Measurements from ENCODE around the gene RPL29. TPM values are rescaled to one million over a fixed set of nuclear protein-coding genes. Genes with fewer than 3 reads are reported as not detected.
A peak's percentile ranks its signal among the peaks of the same experiment; 100 is the strongest.

Gene RPL29
- total and polyA plus RNA-seq, 2 of the 13 experiments (the other 11 are each of a cell fraction or from before 2014, with no cell fraction given) = 1,348 to 2,263 TPM

- TF ChIP-seq MTERF4 (CRISPR knock-in tag; IDR thresholded peaks at IDR 0.05) = peak; percentile 63; the same call in 1 of the 2 replicates
- TF ChIP-seq AKNA (CRISPR knock-in tag; IDR thresholded peaks at IDR 0.05; ENCODE audit: borderline replicate concordance) = no peak
- no peak for TF ChIP-seq ARID2 (CRISPR knock-in tag; IDR thresholded peaks at IDR 0.05; ENCODE audit: borderline replicate concordance)
- TF ChIP-seq NR0B2 (CRISPR knock-in tag; IDR thresholded peaks at IDR 0.05) = peak; percentile 38; the same call in 1 of the 2 replicates
- TF ChIP-seq ZBTB2 (CRISPR knock-in tag; IDR thresholded peaks at IDR 0.05; ENCODE audit: low read depth) = peak; percentile 91
- no peak for TF ChIP-seq GPN1 (CRISPR knock-in tag; IDR thresholded peaks at IDR 0.05; ENCODE audit: borderline replicate concordance)
- peak; percentile 82; the same call in 1 of the 2 replicates for TF ChIP-seq ZNF605 (CRISPR knock-in tag; IDR thresholded peaks at IDR 0.05)
- TF ChIP-seq ELF3 (CRISPR knock-in tag; IDR thresholded peaks at IDR 0.05) = peak; percentile 26; the same call in 1 of the 2 replicates
- TF ChIP-seq GLMP (CRISPR knock-in tag; IDR thresholded peaks at IDR 0.05; ENCODE audit: borderline replicate concordance) = no peak
- no peak for TF ChIP-seq TCF12 (IDR thresholded peaks at IDR 0.05)
- peak; percentile 61; the same call in 1 of the 2 replicates for TF ChIP-seq TCF12 (CRISPR knock-in tag; IDR thresholded peaks at IDR 0.05)
- TF ChIP-seq ZNF574 (CRISPR knock-in tag; IDR thresholded peaks at IDR 0.05) = 0 out of 2 replicates have a peak, but pooled peaks have one; percentile 27
- TF ChIP-seq IRF9 (CRISPR knock-in tag; IDR thresholded peaks at IDR 0.05; ENCODE audit: borderline replicate concordance) = peak; percentile 66; the same call in 1 of the 2 replicates
Measured at GRCh38 chr3:51974963-51975851, 20.5 kb downstream of the RPL29 start, which contains the start of gene ABHD14A (continued).

Data from HepG2 (cell line).